ENCODE measurements around the gene C9orf43. TPM values are rescaled to one million over a fixed set of nuclear protein-coding genes. Genes with fewer than 3 reads are reported as not detected.
A peak's percentile ranks its signal among the peaks of the same experiment; 100 is the strongest.

Gene C9orf43
- total and polyA plus RNA-seq, 9 of the 15 experiments (the other 6 are each of a cell fraction or from before 2014, with no cell fraction given): 0.21 to 0.58 (median 0.33) TPM

DNA sequence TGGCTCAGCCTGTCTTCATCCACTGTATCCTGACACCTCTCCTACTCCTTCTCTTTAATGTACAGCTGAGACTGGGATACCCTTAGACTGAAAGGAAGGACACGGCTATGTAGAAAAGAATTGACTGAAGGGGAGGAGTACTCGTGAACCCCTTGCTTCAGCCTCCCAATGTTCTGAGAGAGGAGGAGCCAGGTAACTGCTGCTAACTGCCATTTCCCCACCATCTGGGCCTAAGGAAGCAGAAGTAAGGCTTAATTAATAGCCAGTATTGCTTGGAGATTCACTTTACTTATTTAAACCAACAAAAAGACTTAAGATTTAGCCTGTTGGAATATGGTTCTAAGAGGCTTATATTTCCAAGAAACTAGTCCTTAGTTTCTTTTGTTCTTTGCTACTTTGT, 34.2 kb downstream of the C9orf43 start (continued):
- TF ChIP-seq, protein P1, sequence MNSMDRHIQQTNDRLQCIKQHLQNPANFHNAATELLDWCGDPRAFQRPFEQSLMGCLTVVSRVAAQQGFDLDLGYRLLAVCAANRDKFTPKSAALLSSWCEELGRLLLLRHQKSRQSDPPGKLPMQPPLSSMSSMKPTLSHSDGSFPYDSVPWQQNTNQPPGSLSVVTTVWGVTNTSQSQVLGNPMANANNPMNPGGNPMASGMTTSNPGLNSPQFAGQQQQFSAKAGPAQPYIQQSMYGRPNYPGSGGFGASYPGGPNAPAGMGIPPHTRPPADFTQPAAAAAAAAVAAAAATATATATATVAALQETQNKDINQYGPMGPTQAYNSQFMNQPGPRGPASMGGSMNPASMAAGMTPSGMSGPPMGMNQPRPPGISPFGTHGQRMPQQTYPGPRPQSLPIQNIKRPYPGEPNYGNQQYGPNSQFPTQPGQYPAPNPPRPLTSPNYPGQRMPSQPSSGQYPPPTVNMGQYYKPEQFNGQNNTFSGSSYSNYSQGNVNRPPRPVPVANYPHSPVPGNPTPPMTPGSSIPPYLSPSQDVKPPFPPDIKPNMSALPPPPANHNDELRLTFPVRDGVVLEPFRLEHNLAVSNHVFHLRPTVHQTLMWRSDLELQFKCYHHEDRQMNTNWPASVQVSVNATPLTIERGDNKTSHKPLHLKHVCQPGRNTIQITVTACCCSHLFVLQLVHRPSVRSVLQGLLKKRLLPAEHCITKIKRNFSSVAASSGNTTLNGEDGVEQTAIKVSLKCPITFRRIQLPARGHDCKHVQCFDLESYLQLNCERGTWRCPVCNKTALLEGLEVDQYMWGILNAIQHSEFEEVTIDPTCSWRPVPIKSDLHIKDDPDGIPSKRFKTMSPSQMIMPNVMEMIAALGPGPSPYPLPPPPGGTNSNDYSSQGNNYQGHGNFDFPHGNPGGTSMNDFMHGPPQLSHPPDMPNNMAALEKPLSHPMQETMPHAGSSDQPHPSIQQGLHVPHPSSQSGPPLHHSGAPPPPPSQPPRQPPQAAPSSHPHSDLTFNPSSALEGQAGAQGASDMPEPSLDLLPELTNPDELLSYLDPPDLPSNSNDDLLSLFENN (IDR thresholded peaks at IDR 0.05; ENCODE audit: low read depth in 2 of 2, low read length in 2 of 2): no peak
- TF ChIP-seq CBX2 (IDR thresholded peaks at IDR 0.05; ENCODE audit: insufficient read depth, low read length, poor library complexity, severe bottlenecking): no peak
- no peak for TF ChIP-seq PTRF (tag; IDR thresholded peaks at IDR 0.05)

DNA sequence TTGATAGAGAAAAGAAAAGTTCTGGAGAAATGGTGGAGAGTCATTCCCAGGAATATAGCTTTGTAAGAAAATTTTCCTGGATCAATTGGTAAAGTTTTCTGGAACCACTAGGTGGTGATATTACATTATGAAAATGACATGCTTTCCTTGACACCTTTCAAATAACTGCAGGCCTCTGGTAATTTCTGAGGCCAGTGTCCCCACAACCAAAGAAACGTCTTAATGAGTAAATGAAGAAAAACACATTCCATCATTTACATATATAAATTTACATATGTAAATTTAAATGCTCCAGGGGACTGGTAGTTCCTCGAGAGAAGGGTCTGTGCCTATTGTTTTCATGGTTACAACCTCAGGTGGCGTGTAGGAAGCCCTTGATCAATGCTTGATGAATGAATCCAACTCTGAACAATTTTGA, 35.8 kb downstream of the C9orf43 start:
- H3K79me2 ChIP-seq (ENCODE audit: control insufficient read depth, insufficient read depth, low read length): no peaks in the 10 kb centered on the region
- intact Hi-C loops (cut with micrococcal nuclease): loop anchor here (2.0 kb wide), 2 partner anchors 144 to 212 kb away; no protein-coding TSS in a partner anchor
- no peaks in the 10 kb centered on the region for H3K9me3 ChIP-seq (replicated peaks; ENCODE audit: control insufficient read depth, insufficient read depth, low read depth, low read length)
- peak; percentile 74 for ATAC-seq
- POLR2A ChIA-PET: interaction anchor here (0.7 to 1.4 kb wide), 3 partner anchors 9 to 141 kb away, joined by 4 to 7 read pairs (median 5); no protein-coding TSS in a partner anchor
- H3K4me2 ChIP-seq (ENCODE audit: insufficient read depth, low read length): no peak overlapping the region
- no peaks in the 10 kb centered on the region; a peak in 1 of 5 replicates for H3K27me3 ChIP-seq (ENCODE audit: control insufficient read depth in 2 of 2, insufficient read depth in 2 of 2, low read length in 2 of 2)
- WGBS (ENCODE audit: insufficient coverage, low coverage, missing lambda C conversion rate): 51% methylated on average over 3 of the region's 3 CpGs
- H2AFZ ChIP-seq (ENCODE audit: low read depth, low read length): no peak overlapping the region
- H4K20me1 ChIP-seq (replicated peaks; ENCODE audit: control insufficient read depth, insufficient read depth, low read length): no peaks in the 10 kb centered on the region
- FAIRE-seq: peak; percentile 80
- H3K9me1 ChIP-seq (ENCODE audit: control insufficient read depth, insufficient read depth, low read length): no peaks in the 10 kb centered on the region
- H3K9ac ChIP-seq (ENCODE audit: insufficient read depth in 1 of 2, low read depth in 2 of 2, low read length in 2 of 2): no peak overlapping the region
- CTCF ChIA-PET (ENCODE audit: low intra/inter-chr PET ratio): interaction anchor here (0.6 to 2.2 kb wide), 7 partner anchors 39 to 212 kb away, joined by 3 to 43 read pairs (median 6); no protein-coding TSS in a partner anchor
- no peak overlapping the region for H3K27ac ChIP-seq (ENCODE audit: extremely low read depth, low read depth, low read length)
- BruUV-seq (replicated peaks): no TSS peak
- in situ Hi-C loops (cut with MboI): loop anchor here (5.0 kb wide), 2 partner anchors 141 to 211 kb away; no protein-coding TSS in a partner anchor
- DNase-seq (ENCODE audit: extremely low read depth in 1 of 4, low spot score in 3 of 4): peak; percentile 31 to 52 (median 44)
- no peaks in the 10 kb centered on the region for H3K4me1 ChIP-seq (replicated peaks in 1 of 2; ENCODE audit: control insufficient read depth in 2 of 2, insufficient read depth in 2 of 2, low read length in 2 of 2)
- no peak overlapping the region for H3K4me3 ChIP-seq
- no peaks in the 10 kb centered on the region for H3K36me3 ChIP-seq (ENCODE audit: control insufficient read depth, insufficient read depth, low read length)
- TF ChIP-seq, protein P2, sequence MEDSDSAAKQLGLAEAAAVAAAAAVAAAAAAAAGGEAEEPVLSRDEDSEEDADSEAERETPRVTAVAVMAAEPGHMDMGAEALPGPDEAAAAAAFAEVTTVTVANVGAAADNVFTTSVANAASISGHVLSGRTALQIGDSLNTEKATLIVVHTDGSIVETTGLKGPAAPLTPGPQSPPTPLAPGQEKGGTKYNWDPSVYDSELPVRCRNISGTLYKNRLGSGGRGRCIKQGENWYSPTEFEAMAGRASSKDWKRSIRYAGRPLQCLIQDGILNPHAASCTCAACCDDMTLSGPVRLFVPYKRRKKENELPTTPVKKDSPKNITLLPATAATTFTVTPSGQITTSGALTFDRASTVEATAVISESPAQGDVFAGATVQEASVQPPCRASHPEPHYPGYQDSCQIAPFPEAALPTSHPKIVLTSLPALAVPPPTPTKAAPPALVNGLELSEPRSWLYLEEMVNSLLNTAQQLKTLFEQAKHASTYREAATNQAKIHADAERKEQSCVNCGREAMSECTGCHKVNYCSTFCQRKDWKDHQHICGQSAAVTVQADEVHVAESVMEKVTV (CRISPR knock-in tag; IDR thresholded peaks at IDR 0.05): peak; percentile 95
- TF ChIP-seq TEAD1 (CRISPR knock-in tag; IDR thresholded peaks at IDR 0.05): 0 out of 4 replicates have a peak, but pooled peaks of 1 of the 2 experiments have one; percentile 14
- peak; percentile 95 to 96 for TF ChIP-seq RAD21 (CRISPR knock-in tag; conservative IDR thresholded peaks at IDR 0.05 in 1 of 2, IDR thresholded peaks at IDR 0.05 in 1 of 2)
- TF ChIP-seq, protein P3, sequence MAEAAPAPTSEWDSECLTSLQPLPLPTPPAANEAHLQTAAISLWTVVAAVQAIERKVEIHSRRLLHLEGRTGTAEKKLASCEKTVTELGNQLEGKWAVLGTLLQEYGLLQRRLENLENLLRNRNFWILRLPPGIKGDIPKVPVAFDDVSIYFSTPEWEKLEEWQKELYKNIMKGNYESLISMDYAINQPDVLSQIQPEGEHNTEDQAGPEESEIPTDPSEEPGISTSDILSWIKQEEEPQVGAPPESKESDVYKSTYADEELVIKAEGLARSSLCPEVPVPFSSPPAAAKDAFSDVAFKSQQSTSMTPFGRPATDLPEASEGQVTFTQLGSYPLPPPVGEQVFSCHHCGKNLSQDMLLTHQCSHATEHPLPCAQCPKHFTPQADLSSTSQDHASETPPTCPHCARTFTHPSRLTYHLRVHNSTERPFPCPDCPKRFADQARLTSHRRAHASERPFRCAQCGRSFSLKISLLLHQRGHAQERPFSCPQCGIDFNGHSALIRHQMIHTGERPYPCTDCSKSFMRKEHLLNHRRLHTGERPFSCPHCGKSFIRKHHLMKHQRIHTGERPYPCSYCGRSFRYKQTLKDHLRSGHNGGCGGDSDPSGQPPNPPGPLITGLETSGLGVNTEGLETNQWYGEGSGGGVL (CRISPR knock-in tag; IDR thresholded peaks at IDR 0.05): no peak
